HAP-1 (cell line): Measurements from ENCODE around the gene TMEM273.

Source experiments
- DNase-seq, 2 experiments: peaks; one replicate each; pipeline ENCODE4 v3.0.0-alpha.2; 2016 to 2020; ENCODE audit warnings: low spot score in 2 of 2
- H3K27me3 ChIP-seq: fragments of 250-450 bp; sonication (Bioruptor Pico); 2 replicates; pipeline ENCODE4 v1.5.1; 2020; ENCODE audit warnings: low read depth, mild to moderate bottlenecking, moderate library complexity
- H3K36me3 ChIP-seq: fragments of 250-450 bp; sonication (Bioruptor Pico); replicated peaks from 2 replicates; pipeline ENCODE4 v1.5.1; 2020; ENCODE audit warnings: mild to moderate bottlenecking
- H3K4me1 ChIP-seq: fragments of 250-450 bp; sonication (Bioruptor Pico); 2 replicates; pipeline ENCODE4 v1.5.1; 2020; ENCODE audit warnings: mild to moderate bottlenecking
- H3K4me3 ChIP-seq: fragments of 250-450 bp; sonication (Bioruptor Pico); 2 replicates; pipeline ENCODE4 v1.5.1; 2020; ENCODE audit warnings: mild to moderate bottlenecking, moderate library complexity
- H3K9me3 ChIP-seq: fragments of 250-450 bp; sonication (Bioruptor Pico); 2 replicates; pipeline ENCODE4 v1.5.1; 2020; ENCODE audit warnings: mild to moderate bottlenecking, moderate library complexity
- in situ Hi-C: fragments of 300-500 bp; cut with MboI; formaldehyde crosslinking; loops from 3 replicates; pipeline ENCODE4 v1.14.3; 2020; ENCODE audit warnings: low sequenced_read_pairs, inconsistent platforms, mixed read lengths

TMEM273 gene

DNA sequence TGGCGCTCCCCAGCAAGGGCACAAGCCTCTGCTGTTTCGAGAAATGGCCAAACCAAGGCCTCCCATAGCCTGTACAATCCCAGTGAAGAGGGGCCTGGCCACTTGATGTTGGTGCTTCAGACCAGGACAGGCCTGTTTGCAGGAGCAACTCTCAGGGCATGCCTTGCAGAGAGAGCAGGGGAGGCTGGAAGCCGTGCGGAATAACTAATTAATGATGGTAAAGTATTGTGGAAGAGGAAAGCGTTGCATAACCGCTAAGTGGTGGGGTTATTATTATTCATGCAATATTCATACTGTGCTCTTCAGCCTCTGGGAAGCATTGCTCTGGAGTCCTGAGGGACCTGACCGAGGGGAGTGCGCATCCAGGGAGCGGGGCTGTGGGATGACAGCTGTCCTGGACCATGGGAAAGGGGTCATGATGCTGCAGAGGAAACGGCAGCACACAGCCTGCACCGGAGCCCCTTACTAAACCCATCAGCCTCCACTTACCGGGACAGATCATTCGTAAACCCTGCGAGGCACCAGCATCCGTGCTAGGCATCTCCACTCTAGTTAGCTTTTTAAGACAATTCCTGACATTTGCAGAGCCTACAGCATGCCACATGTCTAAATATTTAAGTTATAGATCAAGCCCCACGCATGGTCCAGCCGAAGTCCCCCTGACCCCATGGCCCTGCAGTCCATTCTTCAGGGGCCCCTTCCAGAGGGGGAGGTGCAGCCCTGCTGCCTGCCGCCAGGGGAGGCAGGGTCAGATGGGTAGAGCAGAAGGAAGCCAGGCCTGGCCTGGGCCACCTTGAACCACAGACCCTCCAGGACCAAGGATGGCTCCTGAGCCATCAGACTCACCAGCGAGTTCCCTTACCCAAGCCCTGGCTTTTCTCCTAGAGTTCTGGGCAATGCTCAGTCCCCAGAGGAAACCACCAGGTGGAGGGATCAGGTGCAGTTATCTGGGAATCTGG lies 11.6 kb downstream of the TMEM273 start:
- H3K36me3 ChIP-seq = no peaks in the 10 kb centered on the region
- H3K9me3 ChIP-seq = no peaks in the 10 kb centered on the region
- no peak for DNase-seq
- H3K27me3 ChIP-seq = no peaks in the 10 kb centered on the region
- no peaks in the 10 kb centered on the region for H3K4me1 ChIP-seq
- no peak overlapping the region for H3K4me3 ChIP-seq
- in situ Hi-C loops = no loop called here

DNA sequence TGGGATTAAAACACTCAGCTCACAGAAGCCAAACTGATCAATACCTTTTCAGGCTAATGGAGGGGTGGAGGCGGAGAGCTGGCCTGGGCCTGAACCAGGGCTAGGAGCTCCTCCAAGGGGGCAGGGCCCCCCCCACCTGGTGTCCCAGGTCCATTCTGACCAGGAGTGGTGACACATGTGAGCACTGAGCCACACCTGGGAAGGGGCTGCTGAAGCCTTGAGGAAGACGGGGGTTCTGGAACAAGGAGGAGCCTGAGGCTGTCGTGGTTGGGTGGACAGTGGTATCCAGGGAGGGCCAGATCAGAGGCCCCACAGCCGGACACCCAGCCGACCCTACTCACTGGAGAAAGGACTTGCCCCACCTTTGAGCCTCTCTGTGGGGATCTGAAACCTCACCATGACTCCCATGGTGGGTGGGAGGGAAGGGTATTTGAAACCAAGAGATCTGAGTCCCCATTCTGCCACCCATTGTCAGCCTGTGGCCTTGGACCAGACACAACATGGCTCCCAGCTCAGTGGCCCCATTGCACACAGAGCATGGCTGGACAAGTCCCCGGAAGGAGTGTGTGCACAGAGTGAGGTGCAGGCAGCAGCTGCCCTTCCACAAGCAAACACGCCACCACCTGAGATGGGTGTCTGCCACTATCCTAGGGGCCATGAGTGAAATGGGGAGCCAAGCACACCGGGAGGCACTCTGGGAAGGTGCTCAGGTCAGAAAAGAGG lies 12.4 kb downstream of the TMEM273 start:
- H3K4me1 ChIP-seq = no peaks in the 10 kb centered on the region
- H3K4me3 ChIP-seq = no peak overlapping the region
- H3K36me3 ChIP-seq = no peaks in the 10 kb centered on the region
- DNase-seq = no peak
- in situ Hi-C loops = no loop called here
- no peaks in the 10 kb centered on the region for H3K9me3 ChIP-seq
- H3K27me3 ChIP-seq = no peaks in the 10 kb centered on the region

DNA sequence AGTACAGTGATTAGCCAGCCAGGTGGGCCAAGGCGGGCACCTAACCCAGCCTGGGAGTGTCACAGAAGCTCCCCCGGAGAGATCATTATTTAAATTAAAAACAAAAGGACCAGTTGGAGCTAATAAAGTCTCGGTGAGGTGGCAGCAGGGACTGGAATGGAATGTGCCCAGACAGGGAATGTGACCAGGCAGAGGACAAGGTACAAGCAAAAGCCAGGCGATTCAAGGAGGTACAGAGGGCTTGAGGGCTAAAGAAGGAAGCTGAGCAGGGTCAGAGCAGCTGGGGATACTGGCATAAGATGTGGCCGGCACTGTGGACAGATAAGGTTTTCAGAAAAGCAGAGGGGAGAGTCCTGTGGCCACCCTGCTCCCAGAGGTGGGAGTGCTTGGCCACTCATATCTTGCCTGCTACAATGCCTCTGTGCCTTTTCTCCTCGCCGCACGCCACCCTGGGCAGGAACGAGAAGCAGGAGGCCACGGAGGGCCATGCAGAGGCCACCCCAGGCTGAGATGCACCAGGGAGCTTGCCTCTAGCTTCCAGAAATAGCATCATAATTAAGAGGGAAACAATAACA lies 13.2 kb downstream of the TMEM273 start:
- no peak for DNase-seq
- Histone ChIP-seq H3K9me3 (no peaks in the 10 kb centered on the region), H3K4me3 (no peak overlapping the region), H3K27me3 (no peaks in the 10 kb centered on the region), H3K36me3 (no peaks in the 10 kb centered on the region), H3K4me1 (no peaks in the 10 kb centered on the region)
- in situ Hi-C loops = no loop called here

DNA sequence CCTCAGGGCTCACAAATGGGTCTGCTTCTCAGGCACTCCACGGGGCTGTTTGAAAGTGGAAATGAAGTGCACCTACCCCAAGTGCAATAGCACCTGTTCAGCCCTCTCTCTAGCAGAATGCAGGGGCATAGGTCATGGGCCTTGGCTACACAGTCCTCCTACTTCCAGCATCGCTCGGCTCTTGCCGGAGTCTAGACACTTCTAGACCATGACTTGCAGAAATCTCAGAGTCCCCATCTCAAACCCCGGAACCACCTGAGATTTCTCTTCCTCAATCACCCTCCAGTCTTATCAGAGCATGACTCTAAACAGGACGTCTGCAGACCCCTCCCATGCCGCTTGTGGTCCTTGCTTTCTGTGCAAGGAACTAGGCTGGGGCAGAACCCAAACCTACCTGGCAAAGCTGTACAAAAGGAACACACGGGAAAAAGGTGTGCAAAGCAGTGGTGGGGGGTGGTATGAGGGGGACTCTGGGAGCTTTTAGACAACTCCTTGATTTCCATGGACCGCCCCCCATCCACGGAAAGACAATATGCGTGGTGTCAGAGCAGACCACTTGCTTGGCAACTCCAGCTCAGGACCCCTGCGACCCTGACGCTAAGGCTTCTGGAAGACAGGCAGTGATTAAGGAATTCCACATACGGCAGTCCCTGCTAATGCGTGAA lies 13.8 kb downstream of the TMEM273 start:
- no peaks in the 10 kb centered on the region for H3K27me3 ChIP-seq
- H3K4me3 ChIP-seq = no peak overlapping the region
- H3K9me3 ChIP-seq = no peaks in the 10 kb centered on the region
- no peaks in the 10 kb centered on the region for H3K36me3 ChIP-seq
- H3K4me1 ChIP-seq = no peaks in the 10 kb centered on the region
- in situ Hi-C loops = no loop called here
- no peak for DNase-seq

DNA sequence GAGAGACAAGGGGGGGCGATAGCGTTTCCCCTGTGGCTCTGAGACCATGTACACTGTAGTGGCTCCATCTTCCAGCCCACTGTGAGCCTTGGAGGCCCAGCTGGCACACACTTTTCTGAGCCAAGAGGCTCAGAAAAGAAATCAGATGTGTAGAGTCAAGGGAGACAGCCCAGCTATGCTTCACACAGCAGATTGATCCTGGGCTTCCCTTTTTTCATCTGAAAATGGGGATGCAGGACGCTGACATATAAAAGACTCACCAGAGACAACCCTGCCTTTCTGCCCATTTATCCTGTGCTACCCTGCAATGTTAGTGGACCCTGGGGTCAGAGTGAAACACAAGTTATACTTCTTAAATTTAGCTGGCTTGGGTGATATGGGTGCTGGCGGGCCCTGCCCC lies 14.3 kb downstream of the TMEM273 start:
- in situ Hi-C loops = no loop called here
- no peaks in the 10 kb centered on the region for H3K4me1 ChIP-seq

DNA sequence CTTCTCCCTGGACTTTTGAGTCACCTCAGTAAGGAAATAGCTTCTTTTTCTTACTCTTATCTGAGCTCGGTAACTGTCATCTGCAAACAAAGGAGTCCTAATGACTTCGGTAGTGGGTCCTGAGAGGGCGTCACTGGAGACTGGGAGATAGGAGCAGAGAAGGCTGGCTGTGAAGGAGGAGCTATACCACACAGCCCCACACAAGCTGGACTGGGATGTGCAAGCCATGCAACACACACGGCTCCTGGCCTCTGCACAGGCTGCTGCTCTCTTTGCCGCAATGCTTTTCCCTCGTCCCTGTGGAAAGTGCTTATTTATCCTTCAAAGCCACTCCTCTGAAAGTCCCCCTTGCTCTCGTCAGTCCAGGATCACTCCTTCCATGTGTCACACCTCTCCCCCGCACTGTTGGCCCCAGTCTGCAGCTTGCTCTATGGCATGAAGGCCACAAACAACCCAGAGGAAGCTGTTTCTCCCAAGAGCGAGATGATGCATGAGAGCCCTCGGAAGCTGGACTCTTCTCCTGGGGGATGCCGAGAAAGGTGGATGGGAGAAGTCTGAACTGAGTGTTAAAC lies 14.9 kb downstream of the TMEM273 start:
- Histone ChIP-seq H3K4me1 (no peaks in the 10 kb centered on the region), H3K36me3 (no peaks in the 10 kb centered on the region), H3K9me3 (no peaks in the 10 kb centered on the region), H3K27me3 (no peaks in the 10 kb centered on the region), H3K4me3 (no peak overlapping the region)
- DNase-seq = no peak
- in situ Hi-C loops = no loop called here

More for the DNA sequence above, 14.3 kb downstream of the TMEM273 start:
- no peak overlapping the region for H3K4me3 ChIP-seq
- H3K9me3 ChIP-seq = no peaks in the 10 kb centered on the region
- DNase-seq = no peak
- H3K36me3 ChIP-seq = no peaks in the 10 kb centered on the region
- no peaks in the 10 kb centered on the region for H3K27me3 ChIP-seq

DNA sequence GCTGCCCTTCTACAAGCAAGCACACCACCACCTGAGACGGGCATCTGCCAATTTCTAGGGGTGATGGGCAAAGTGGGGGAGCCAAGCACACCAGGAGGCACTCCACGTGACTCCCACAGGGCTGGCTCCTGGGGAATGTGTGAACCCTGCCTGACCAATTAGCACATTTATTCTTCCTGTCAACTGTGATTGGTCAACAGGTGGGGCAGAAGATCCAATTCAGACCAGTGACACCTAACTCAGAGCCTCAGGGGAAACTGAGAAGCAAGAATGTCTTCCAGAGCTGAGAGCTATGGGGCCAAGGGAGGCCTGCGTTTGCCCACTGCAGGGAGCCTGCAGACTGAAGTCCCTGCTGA lies 15.4 kb downstream of the TMEM273 start:
- DNase-seq = no peak
- H3K4me3 ChIP-seq = no peak overlapping the region
- H3K4me1 ChIP-seq = no peaks in the 10 kb centered on the region
- no peaks in the 10 kb centered on the region for H3K36me3 ChIP-seq
- in situ Hi-C loops = no loop called here
- H3K9me3 ChIP-seq = no peaks in the 10 kb centered on the region
- no peaks in the 10 kb centered on the region for H3K27me3 ChIP-seq

DNA sequence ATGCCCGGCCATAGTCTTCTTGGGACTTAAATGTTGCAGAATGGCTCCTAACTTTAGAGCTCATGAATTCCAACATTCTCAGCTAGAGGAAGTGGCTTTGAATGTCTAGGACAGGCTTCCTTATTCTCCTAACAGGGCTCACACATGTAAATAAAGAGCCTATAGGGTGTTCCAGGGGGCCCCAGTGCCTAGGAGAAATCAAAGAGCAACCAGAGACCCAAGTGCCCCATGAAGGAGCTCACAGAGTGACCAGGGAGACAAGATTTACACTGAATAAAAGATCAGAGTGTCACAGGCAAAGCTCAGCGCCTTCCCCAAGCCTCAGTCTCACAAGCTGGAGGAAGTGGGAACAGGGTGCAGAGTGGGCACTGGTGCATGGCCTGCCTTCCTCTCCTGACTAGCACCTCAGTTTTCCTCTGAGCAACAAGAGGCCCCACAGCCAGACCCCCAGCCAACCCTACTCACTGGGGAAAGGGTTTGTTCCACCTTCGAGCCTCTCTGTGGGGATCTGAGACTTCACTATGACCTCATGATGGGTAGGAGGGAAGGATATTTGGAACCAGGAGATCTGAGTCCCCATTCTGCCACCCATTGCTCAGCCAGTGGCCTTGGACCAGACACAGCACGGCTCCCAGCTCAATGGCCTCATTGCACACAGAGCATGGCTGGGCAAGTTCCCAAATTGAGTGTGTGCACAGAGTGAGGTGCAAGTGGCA lies 16.0 kb downstream of the TMEM273 start:
- Histone ChIP-seq H3K4me3 (no peak overlapping the region), H3K9me3 (no peaks in the 10 kb centered on the region), H3K36me3 (no peaks in the 10 kb centered on the region), H3K27me3 (no peaks in the 10 kb centered on the region), H3K4me1 (no peaks in the 10 kb centered on the region)
- no peak for DNase-seq
- in situ Hi-C loops = no loop called here

DNA sequence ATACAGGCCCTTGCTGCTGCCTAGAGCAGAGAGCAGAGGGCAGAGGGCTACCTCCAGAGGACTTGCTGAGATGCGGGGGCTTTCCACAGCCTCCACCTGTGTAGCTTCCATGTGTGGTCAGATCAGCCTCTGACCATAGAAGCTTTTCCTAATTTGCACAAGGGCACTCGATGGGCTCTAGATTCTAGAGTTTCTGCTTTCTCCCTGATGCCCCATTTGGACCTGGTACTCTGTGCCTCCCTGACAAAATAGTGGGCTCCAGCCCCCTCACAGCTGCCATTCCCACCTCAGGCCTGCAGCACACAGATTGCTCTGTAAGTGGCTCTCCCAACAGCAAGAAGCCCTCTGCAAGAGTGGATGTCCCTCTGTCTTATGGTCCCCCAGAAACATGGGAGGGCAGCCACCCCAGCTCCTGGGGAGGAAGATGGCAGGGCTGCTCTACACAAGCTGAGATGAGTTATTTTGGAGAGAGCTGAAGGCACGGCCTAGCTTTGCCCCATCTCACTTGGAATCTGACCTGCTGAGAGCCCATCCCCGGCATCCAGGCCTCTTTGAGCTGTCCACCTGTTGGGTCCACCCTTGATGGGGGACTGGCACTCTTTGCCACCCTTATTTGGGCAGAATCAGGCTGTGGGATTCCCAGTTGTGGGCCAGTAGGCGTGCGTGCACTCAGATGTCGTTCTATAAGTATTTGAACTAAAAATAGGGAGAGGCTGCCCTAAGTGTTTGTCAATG lies 16.7 kb downstream of the TMEM273 start:
- Histone ChIP-seq H3K4me3 (no peak overlapping the region), H3K4me1 (no peaks in the 10 kb centered on the region), H3K9me3 (no peaks in the 10 kb centered on the region), H3K27me3 (no peaks in the 10 kb centered on the region), H3K36me3 (no peaks in the 10 kb centered on the region)
- in situ Hi-C loops = no loop called here
- no peak for DNase-seq

DNA sequence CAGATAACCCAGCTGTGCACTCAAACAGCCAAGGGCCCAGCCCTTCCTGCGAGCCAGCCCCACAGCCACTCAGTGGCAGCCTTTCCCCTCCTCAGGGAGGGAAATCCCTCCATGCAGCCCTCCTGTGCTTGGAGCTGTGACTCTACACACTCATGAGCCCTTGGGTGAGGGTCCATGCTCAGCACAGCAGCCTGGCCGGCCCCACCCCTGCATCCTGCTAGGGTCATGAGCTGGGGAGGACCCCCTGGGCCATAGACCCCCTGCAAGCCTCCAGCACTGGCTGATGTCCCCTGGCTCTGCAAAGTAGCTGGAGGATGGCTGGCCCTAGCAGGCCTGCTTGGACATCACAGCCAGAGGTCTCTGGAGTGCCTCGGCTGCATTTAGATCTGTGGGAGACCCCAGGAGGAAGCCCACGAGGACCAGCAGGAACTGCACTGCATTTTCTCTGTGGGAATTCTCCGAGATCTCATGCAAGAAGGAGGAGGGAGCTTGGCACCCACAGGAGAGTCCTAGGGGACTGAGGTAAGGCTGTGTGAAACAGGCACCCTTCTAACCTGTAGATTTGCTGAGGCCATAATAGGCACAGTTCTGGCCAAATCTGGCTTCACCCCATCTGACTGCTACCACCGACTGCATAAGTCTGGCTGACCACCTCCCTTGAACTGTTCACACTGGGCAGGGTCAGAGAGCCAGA lies 17.4 kb downstream of the TMEM273 start:
- H3K4me1 ChIP-seq = no peaks in the 10 kb centered on the region
- no peaks in the 10 kb centered on the region for H3K9me3 ChIP-seq
- no peak overlapping the region for H3K4me3 ChIP-seq
- in situ Hi-C loops = no loop called here
- no peaks in the 10 kb centered on the region for H3K36me3 ChIP-seq
- no peak for DNase-seq
- no peaks in the 10 kb centered on the region for H3K27me3 ChIP-seq

DNA sequence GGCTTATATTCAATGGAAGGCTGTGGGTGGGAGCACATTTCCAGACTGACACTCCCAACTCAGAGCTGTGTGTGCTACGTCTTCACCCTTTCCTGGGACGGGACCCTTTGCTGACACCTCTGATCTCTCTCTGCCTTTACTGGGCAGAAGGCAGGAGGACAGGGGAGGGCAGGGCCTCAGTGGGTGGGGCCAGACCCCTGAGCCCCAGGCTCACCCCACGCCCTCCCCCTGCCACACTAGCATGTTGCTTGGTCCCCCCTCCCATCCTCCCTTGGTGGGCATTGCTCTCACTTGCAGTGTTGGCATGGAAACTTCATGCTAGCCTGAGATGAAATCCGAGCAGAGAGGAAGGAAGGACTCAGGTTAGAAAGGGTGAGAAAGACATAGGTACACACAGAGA lies 18.4 kb downstream of the TMEM273 start:
- in situ Hi-C loops = no loop called here

DNA sequence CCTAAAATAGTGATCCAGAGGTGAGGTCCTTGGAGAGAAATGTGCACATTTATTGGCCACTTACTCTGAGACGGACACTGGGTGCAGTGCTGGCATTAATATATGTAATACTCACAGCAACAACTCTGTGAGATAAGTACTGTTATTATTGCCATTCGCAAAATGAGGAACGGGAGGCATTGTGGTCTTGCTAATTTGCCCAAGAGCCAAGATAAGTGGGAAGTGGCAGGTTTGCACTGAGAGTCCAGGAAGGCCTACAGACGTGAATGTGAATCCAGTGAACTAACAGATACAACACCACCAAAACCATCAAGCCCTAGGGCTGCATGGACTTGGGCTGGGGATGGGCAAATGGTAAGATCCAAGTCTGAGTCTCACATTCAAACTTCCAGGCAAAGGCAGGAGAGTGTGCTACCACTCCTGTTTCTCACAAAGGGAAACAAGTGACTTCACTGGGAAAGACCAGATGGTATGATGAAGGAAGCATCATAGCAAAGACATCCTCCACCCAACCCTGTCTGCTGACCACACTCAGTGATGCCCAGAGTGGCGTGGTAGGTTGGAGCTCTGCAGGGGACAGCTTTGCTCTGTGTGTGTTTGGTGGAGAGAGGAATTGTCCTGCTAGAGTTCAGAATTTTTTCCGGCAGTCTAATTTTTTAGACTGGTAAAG lies 19.2 kb downstream of the TMEM273 start:
- no peaks in the 10 kb centered on the region for H3K4me1 ChIP-seq
- no peaks in the 10 kb centered on the region for H3K36me3 ChIP-seq
- no peak overlapping the region for H3K4me3 ChIP-seq
- no peaks in the 10 kb centered on the region for H3K9me3 ChIP-seq
- in situ Hi-C loops = no loop called here
- DNase-seq = no peak
- no peaks in the 10 kb centered on the region for H3K27me3 ChIP-seq

More for the DNA sequence above, 18.4 kb downstream of the TMEM273 start:
- Histone ChIP-seq H3K27me3 (no peaks in the 10 kb centered on the region), H3K9me3 (no peaks in the 10 kb centered on the region), H3K4me1 (no peaks in the 10 kb centered on the region), H3K4me3 (no peak overlapping the region), H3K36me3 (no peaks in the 10 kb centered on the region)
- no peak for DNase-seq
